Measurements from ENCODE around the gene ACTN4. TPM values are rescaled to one million over a fixed set of nuclear protein-coding genes. Genes with fewer than 3 reads are reported as not detected.

ACTN4 gene
- total RNA-seq, 1 donor from 2014 or later: 975 TPM

DNA sequence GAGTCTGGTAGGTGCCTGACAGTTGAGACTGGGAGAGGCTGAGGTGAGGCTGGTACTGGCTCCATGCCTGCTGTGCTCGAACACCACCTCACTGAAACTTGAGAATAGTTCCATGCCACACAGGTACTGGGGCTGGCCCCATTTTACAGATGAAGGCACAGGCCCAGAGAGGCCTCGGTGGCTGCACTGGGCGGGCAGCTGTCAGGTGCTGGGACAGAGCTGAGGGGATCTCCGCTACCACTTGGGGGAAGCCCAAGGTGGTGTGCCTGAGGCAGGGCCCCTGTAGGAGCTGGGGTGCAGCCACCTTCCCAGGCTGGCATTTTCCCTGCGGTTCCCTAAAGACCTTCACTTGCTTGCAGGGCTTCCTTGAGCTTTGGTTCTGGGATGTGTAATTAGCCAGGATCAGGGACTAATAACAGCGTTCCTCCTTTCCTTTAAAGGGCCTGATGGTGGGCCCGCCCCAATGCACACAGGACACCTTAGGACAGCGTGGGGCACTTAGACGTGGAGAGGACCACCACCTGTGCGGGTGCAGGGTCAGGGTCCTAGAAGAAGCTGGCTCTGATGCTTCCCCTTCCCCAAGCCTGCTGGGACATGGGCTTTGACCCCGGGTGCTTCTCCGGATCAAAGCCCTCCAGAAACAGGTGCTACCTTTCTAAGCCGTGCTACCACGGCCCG lies 73.2 kb downstream of the ACTN4 start:
- Mint-ChIP-seq H3K36me3 (ENCODE audit: unreplicated experiment) (no peaks in the 10 kb centered on the region), H3K4me1 (ENCODE audit: low read depth, unreplicated experiment) (no peaks in the 10 kb centered on the region), H3K4me3 (ENCODE audit: unreplicated experiment) (no peak overlapping the region), H3K9me3 (ENCODE audit: unreplicated experiment) (peaks cover 3% of the 10 kb centered on the region), H3K27me3 (ENCODE audit: unreplicated experiment) (peaks cover 7% of the 10 kb centered on the region), H3K27ac (ENCODE audit: unreplicated experiment) (peak overlapping the region; percentile 28)
- TF ChIP-seq, protein P1, sequence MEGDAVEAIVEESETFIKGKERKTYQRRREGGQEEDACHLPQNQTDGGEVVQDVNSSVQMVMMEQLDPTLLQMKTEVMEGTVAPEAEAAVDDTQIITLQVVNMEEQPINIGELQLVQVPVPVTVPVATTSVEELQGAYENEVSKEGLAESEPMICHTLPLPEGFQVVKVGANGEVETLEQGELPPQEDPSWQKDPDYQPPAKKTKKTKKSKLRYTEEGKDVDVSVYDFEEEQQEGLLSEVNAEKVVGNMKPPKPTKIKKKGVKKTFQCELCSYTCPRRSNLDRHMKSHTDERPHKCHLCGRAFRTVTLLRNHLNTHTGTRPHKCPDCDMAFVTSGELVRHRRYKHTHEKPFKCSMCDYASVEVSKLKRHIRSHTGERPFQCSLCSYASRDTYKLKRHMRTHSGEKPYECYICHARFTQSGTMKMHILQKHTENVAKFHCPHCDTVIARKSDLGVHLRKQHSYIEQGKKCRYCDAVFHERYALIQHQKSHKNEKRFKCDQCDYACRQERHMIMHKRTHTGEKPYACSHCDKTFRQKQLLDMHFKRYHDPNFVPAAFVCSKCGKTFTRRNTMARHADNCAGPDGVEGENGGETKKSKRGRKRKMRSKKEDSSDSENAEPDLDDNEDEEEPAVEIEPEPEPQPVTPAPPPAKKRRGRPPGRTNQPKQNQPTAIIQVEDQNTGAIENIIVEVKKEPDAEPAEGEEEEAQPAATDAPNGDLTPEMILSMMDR (IDR thresholded peaks at IDR 0.05; ENCODE audit: partially characterized antibody, unreplicated experiment): no peak
- no peak for DNase-seq

DNA sequence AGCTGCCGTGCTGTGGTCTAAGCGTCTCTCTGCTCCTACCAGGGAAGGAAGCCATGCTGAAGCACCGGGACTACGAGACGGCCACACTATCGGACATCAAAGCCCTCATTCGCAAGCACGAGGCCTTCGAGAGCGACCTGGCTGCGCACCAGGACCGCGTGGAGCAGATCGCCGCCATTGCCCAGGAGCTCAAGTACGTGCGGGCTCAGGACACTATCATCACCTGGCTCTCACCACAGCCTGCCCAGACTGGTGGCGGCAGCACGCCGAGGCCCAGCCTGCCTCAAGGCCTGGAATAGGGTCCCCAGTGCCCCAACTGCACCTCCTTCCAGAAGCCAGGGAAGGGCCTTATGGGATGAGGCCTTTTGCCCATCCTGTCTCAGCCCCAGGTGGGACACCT lies 74.0 kb downstream of the ACTN4 start:
- H3K27ac Mint-ChIP-seq (ENCODE audit: unreplicated experiment): no peak overlapping the region
- H3K27me3 Mint-ChIP-seq (ENCODE audit: unreplicated experiment): peaks cover 7% of the 10 kb centered on the region
- TF ChIP-seq, protein P1 (IDR thresholded peaks at IDR 0.05; ENCODE audit: partially characterized antibody, unreplicated experiment): no peak
- H3K4me3 Mint-ChIP-seq (ENCODE audit: unreplicated experiment): no peak overlapping the region
- no peaks in the 10 kb centered on the region for H3K36me3 Mint-ChIP-seq (ENCODE audit: unreplicated experiment)
- no peak for DNase-seq
- H3K4me1 Mint-ChIP-seq (ENCODE audit: low read depth, unreplicated experiment): no peaks in the 10 kb centered on the region
- H3K9me3 Mint-ChIP-seq (ENCODE audit: unreplicated experiment): peaks cover 3% of the 10 kb centered on the region

DNA sequence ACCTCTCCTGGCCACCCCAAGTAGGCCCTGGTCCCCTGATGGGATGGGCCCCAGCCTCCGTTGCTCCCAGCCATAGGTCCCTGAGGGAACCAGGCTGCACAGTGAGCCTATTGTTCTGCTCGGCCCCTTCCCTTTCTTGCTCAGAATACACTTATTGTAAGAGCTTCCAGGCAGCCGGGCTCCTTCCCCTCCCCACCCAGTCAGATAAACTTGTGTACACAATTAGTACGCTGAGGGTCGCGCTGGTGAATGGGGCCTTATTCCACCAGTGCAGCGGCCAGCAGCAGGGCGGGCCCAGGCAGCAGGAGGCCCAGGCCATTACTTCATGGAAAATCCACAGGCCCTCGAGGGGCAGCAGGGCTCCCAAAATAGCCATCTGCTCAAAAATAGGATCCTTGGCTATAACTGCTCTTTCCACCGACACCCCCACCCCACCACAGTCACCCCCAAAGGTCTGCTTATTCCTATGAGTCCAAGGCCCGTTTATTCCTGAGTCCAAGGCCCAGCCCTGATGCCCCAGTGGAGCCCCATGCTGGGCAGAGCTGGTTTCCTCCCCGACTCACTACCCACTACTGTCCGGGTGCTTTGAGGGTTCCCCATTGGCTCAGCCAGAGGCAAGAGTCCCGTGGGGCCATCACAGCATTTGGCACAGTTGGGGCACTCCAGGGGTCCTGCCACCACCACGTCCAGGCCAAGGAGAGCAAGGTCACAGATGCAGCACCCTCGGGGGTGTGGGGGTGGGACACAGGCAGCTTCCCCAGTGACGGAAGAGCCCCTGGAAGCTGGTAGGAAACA lies 74.7 kb downstream of the ACTN4 start:
- no peaks in the 10 kb centered on the region for H3K36me3 Mint-ChIP-seq (ENCODE audit: unreplicated experiment)
- peaks cover 3% of the 10 kb centered on the region for H3K9me3 Mint-ChIP-seq (ENCODE audit: unreplicated experiment)
- H3K4me1 Mint-ChIP-seq (ENCODE audit: low read depth, unreplicated experiment): no peaks in the 10 kb centered on the region

DNA sequence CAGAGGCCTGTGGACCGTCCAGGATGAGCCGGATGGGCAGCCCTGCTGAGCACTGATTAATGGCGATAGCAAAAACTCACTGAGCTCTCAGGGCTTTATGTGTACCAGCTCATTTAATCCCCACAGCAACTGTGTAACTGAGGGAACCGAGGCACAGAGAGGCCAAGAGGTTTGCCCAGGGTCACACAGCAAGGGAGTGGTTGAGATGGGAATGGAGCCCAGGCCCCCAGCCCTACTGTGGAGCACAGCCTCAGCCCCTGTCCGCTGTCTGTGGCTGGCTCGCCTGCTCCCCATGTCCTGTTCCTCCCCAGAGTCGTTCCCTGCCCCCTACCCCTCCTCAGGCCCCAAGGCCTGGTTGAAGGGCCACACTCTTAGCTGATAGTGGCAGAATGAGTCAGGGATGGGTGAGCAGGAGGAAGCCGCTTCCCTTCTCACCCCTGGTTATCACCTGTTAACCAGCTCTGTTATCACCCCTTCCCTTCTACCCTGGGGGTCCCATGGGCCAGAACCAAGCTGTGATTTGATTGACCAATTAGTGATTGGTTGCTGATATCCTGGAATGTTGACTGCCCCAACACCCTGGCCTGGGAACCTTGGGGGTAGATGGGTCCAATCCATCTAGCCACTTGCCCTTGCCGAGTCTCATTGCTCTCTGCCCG lies 75.6 kb downstream of the ACTN4 start:
- H3K9me3 Mint-ChIP-seq (ENCODE audit: unreplicated experiment): peaks cover 3% of the 10 kb centered on the region
- H3K27ac Mint-ChIP-seq (ENCODE audit: unreplicated experiment): peak overlapping the region; percentile 43
- peaks cover 10% of the 10 kb centered on the region for H3K27me3 Mint-ChIP-seq (ENCODE audit: unreplicated experiment)
- no peaks in the 10 kb centered on the region for H3K36me3 Mint-ChIP-seq (ENCODE audit: unreplicated experiment)
- DNase-seq: no peak
- H3K4me3 Mint-ChIP-seq (ENCODE audit: unreplicated experiment): no peak overlapping the region
- TF ChIP-seq, protein P1 (IDR thresholded peaks at IDR 0.05; ENCODE audit: partially characterized antibody, unreplicated experiment): no peak
- H3K4me1 Mint-ChIP-seq (ENCODE audit: low read depth, unreplicated experiment): no peaks in the 10 kb centered on the region

More for the DNA sequence above, 74.7 kb downstream of the ACTN4 start:
- DNase-seq: no peak
- TF ChIP-seq, protein P1 (IDR thresholded peaks at IDR 0.05; ENCODE audit: partially characterized antibody, unreplicated experiment): no peak
- H3K27me3 Mint-ChIP-seq (ENCODE audit: unreplicated experiment): peaks cover 10% of the 10 kb centered on the region
- H3K4me3 Mint-ChIP-seq (ENCODE audit: unreplicated experiment): no peak overlapping the region
- peak overlapping the region; percentile 70 for H3K27ac Mint-ChIP-seq (ENCODE audit: unreplicated experiment)
